Activated B cell treated with CpG ODN at 0.5 μM for 24 hours (primary cell): ENCODE data around the gene PLA2G15. TPM values are rescaled to one million over a fixed set of nuclear protein-coding genes. Genes with fewer than 3 reads are reported as not detected.

Experiments used
- ATAC-seq: fragments of 200-7000 bp; cut with Tn5 transposase; one replicate; pipeline ENCODE4 v1.10.0; 2021; ENCODE audit warnings: low read depth, mild to moderate bottlenecking, moderate library complexity
- CTCF ChIA-PET: fragments of 350-600 bp; sonication (Branson Sonifier 250); formaldehyde crosslinking; loops from one replicate; lab custom pipeline; 2021; ENCODE audit warnings: antibody characterized with exemption; lab: Charles Lee
- POLR2A ChIA-PET: fragments of 350-600 bp; sonication (Branson Sonifier 250); formaldehyde crosslinking; loops from one replicate; lab custom pipeline; 2021; ENCODE audit warnings: antibody characterized with exemption; lab: Charles Lee
- DNase-seq: peaks from one replicate; pipeline ENCODE4 v3.0.0; 2022
- H3K27ac Mint-ChIP-seq: one replicate; pipeline ENCODE4 v1.8.0; 2020; ENCODE audit warnings: mixed read lengths
- H3K27me3 Mint-ChIP-seq: one replicate; pipeline ENCODE4 v1.8.0; 2021; ENCODE audit warnings: mixed read lengths
- H3K36me3 Mint-ChIP-seq: one replicate; pipeline ENCODE4 v1.8.0; 2021; ENCODE audit warnings: low read depth, mixed read lengths
- H3K4me1 Mint-ChIP-seq: one replicate; pipeline ENCODE4 v1.8.0; 2021; ENCODE audit warnings: mixed read lengths
- H3K4me3 Mint-ChIP-seq: one replicate; pipeline ENCODE4 v1.8.0; 2020; ENCODE audit warnings: mild to moderate bottlenecking, mixed read lengths
- H3K9me3 Mint-ChIP-seq: one replicate; pipeline ENCODE4 v1.8.0; 2020; ENCODE audit warnings: mixed read lengths
- intact Hi-C: fragments of 100-400 bp; cut with micrococcal nuclease; formaldehyde crosslinking; loops from one replicate; pipeline ENCODE4 v1.15.1; 2024
- total RNA-seq: library from RNA; stranded (reverse); gene quantifications from 2 replicates; pipeline ENCODE4 v1.2.3, GENCODE V29; 2022
- TF ChIP-seq, protein P1 (sequence below): fragments of 200-600 bp; IDR thresholded peaks from one replicate; pipeline ENCODE4 v1.8.0; 2022; ENCODE audit warnings: antibody characterized with exemption, mild to moderate bottlenecking

Gene PLA2G15
- total RNA-seq, 1 donor from 2014 or later: 8.6 TPM

DNA sequence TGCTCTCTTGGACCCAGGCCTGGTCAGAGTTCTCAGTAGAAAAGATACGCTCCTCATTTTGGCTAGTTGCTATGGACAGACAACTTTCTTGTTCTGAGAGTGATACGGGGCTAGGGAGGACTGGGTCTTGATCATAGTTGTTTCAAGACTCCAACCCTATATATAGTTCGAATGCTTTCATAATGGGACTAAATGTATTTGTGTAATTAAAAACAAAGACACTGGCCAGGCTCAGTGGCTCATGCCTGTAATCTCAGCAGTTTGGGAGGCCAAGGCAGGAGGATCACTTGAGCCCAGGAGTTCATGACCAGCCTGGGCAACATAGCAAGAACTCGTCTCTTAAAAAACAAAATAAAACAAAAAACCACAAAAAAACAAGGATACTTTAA lies 36.9 kb downstream of the PLA2G15 start:
- no peak for DNase-seq
- Mint-ChIP-seq H3K4me3 (no peak overlapping the region), H3K4me1 (peaks cover 67% of the 10 kb centered on the region), H3K9me3 (no peaks in the 10 kb centered on the region), H3K27ac (peak overlapping the region; percentile 59), H3K36me3 (peaks cover 38% of the 10 kb centered on the region), H3K27me3 (no peaks in the 10 kb centered on the region)
- ChIA-PET POLR2A (no interaction called here), CTCF (no interaction called here)
- intact Hi-C loops: no loop called here
- TF ChIP-seq, protein P1, sequence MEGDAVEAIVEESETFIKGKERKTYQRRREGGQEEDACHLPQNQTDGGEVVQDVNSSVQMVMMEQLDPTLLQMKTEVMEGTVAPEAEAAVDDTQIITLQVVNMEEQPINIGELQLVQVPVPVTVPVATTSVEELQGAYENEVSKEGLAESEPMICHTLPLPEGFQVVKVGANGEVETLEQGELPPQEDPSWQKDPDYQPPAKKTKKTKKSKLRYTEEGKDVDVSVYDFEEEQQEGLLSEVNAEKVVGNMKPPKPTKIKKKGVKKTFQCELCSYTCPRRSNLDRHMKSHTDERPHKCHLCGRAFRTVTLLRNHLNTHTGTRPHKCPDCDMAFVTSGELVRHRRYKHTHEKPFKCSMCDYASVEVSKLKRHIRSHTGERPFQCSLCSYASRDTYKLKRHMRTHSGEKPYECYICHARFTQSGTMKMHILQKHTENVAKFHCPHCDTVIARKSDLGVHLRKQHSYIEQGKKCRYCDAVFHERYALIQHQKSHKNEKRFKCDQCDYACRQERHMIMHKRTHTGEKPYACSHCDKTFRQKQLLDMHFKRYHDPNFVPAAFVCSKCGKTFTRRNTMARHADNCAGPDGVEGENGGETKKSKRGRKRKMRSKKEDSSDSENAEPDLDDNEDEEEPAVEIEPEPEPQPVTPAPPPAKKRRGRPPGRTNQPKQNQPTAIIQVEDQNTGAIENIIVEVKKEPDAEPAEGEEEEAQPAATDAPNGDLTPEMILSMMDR: no peak
- no peak for ATAC-seq

DNA sequence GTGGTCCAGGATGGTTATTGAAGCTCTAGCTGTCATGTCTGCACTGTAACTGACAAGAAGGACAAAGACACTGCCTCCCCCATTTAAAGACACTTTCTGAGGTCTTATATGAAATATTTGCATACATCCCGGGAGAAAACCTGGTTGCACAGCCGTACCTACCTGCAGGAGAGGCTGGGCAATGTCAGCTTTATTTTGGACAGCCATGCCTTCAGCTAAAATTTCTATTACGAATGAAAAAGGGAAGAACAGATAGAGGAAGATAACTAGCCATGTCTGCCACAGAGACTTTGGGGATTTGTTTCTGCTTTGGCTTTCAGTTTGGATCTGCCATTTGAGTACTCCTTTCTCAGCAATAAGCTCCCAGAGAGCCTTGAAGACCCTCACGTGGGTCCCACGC lies 38.2 kb downstream of the PLA2G15 start:
- ATAC-seq: no peak
- DNase-seq: no peak
- TF ChIP-seq, protein P1: no peak
- H3K36me3 Mint-ChIP-seq: peaks cover 46% of the 10 kb centered on the region
- peak overlapping the region; percentile 86 for H3K27ac Mint-ChIP-seq
- H3K9me3 Mint-ChIP-seq: no peaks in the 10 kb centered on the region
- peak overlapping the region; percentile 76 for H3K4me3 Mint-ChIP-seq
- intact Hi-C loops: no loop called here
- POLR2A ChIA-PET: interaction anchor here (0.6 to 4.7 kb wide), 9 partner anchors 8 to 46 kb away, joined by 3 to 61 read pairs (median 4); partner anchors contain the start of genes PRMT7, SLC7A6 and SLC7A6OS
- CTCF ChIA-PET: interaction anchor here (1.1 to 11.0 kb wide), 5 partner anchors 9 to 45 kb away, joined by 3 to 166 read pairs (median 7); partner anchors contain the start of gene SLC7A6
- peaks cover 80% of the 10 kb centered on the region for H3K4me1 Mint-ChIP-seq
- no peaks in the 10 kb centered on the region for H3K27me3 Mint-ChIP-seq

DNA sequence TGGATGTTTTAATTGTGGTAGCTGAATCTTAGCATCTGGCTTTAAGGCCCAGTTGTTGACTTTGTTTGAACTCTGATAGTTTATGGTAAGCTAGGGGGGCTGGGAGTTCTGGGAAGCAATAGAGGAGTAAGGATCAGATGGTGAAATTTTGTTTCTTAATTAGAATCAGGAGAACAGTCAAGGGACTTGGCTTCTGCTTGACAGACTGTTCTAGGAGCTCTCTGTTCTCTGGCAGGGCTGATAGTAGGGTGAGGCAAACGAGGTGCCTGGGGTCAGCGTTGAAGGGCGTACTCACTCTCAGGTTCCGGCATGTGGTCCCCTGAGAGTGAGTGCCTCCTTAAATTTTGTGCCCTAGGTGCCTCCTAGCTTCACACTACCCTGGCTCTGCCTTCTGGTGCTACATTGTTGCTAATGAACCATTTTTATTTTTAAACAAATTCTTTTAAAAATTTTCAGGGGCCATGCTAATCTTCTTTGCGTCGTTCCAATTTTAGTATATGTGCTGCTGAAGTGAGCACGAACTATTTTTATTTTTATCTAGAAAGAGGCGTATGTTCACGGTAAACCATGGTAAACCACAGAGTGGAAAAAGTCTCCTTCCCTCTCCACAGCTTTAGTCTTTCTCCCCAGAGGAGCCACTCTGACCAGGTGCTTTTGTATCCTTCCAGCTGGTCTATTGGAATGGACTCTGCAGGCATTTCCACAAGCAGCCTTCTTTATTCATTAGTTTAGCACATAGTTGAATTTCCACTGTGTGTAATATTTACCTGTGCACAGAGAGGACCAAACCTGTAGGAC lies 38.8 kb downstream of the PLA2G15 start:
- H3K9me3 Mint-ChIP-seq: no peaks in the 10 kb centered on the region
- H3K36me3 Mint-ChIP-seq: peaks cover 46% of the 10 kb centered on the region
- no peak for DNase-seq
- ChIA-PET POLR2A (interaction anchor here (0.6 to 4.7 kb wide), 11 partner anchors 9 to 457 kb away, joined by 3 to 61 read pairs (median 4); partner anchors contain the start of genes PLA2G15, PRMT7, SLC7A6 and SLC7A6OS), CTCF (interaction anchor here (1.0 to 11.0 kb wide), 6 partner anchors 9 to 45 kb away, joined by 3 to 166 read pairs (median 6); partner anchors contain the start of gene SLC7A6)
- H3K4me3 Mint-ChIP-seq: peak overlapping the region; percentile 76
- ATAC-seq: peak; percentile 20
- no peaks in the 10 kb centered on the region for H3K27me3 Mint-ChIP-seq
- TF ChIP-seq, protein P1: no peak
- peaks cover 84% of the 10 kb centered on the region for H3K4me1 Mint-ChIP-seq
- H3K27ac Mint-ChIP-seq: peak overlapping the region; percentile 86
- intact Hi-C loops: no loop called here

DNA sequence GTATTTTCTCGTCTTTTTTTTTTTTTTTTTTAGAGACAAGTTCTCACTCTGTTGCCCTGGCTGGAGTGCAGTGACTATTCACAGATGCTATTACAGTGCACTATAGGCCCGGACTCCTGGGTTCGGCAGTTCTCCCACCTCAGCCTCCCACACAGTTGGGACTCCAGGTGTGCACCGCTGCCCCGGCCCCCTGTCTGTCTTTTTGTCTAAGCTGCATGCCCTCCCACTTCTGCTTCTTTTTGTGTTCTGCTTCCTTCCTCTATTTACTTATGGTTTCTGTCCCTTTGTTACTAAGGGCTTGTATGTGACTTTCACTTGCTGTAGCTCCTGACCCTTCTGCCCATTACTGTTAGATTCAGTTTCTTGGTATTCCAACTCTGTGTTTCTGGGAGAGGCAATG lies 39.7 kb downstream of the PLA2G15 start:
- H3K9me3 Mint-ChIP-seq: no peaks in the 10 kb centered on the region
- DNase-seq (peak; percentile 42), ATAC-seq (peak; percentile 50)
- peaks cover 92% of the 10 kb centered on the region for H3K4me1 Mint-ChIP-seq
- peak overlapping the region; percentile 86 for H3K27ac Mint-ChIP-seq
- intact Hi-C loops: loop anchor here (1.0 to 5.0 kb wide), 3 partner anchors 10 to 902 kb away; partner anchors contain the start of genes SLC7A6OS and SNTB2
- CTCF ChIA-PET: interaction anchor here (1.0 to 11.0 kb wide), 4 partner anchors 11 to 44 kb away, joined by 3 to 166 read pairs (median 10); partner anchors contain the start of gene SLC7A6
- peaks cover 48% of the 10 kb centered on the region for H3K36me3 Mint-ChIP-seq
- POLR2A ChIA-PET: interaction anchor here (0.6 to 4.7 kb wide), 11 partner anchors 9 to 456 kb away, joined by 3 to 61 read pairs (median 7); partner anchors contain the start of genes DDX28, DUS2, PLA2G15 and PRMT7
- H3K27me3 Mint-ChIP-seq: no peaks in the 10 kb centered on the region
- TF ChIP-seq, protein P1: no peak
- peak overlapping the region; percentile 76 for H3K4me3 Mint-ChIP-seq
